ENCODE measurements around the gene FBXO31. TPM values are rescaled to one million over a fixed set of nuclear protein-coding genes. Genes with fewer than 3 reads are reported as not detected.

The FBXO31 gene
- total and polyA plus RNA-seq, 2 experiments from 2014 or later = 16.5 to 28.9 TPM

DNA sequence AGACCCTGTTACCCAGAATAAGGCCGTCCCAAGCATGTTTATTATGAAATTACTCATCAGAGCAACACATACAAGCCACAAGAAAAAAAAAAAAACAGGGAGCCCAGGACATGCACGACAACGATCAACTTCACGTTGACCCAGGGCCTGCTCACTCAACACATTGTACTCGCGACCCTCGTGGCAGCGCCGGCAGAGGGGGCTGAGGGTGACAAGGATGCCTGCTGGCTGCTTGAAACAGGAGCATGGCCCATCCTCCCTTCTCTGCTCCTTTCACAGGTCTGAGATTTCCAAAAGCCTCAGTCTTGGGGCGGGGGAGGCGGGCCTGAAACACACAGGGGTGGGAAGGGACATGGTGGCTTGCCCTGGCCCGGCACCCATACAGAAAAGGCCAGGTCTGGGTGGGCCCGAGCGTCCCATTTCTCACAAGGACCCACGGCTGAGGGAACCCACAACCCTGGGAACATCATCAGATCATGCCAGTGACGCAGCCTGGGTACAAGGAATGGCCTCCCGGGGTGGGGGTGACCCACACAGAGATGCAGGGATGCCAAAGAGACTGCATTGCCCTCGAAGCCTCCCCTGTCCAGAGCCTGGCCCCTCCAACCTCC is 45.3 kb downstream of the FBXO31 start:
- WGBS (ENCODE audit: low lambda C conversion rate, missing lambda C conversion rate) = 86% methylated on average over 17 of the region's 18 CpGs
- H3K4me3 ChIP-seq = no peak overlapping the region
- no peaks in the 10 kb centered on the region for H3K4me1 ChIP-seq (ENCODE audit: insufficient read depth)
- no peaks in the 10 kb centered on the region for H3K79me2 ChIP-seq
- H3K4me2 ChIP-seq = no peak overlapping the region
- no peaks in the 10 kb centered on the region for H3K27me3 ChIP-seq
- DNase-seq (ENCODE audit: low spot score) = no peak
- H3K36me3 ChIP-seq (replicated peaks; ENCODE audit: insufficient read depth, low read depth) = no peaks in the 10 kb centered on the region
- no peaks in the 10 kb centered on the region for H4K20me1 ChIP-seq (ENCODE audit: insufficient read depth, poor library complexity, severe bottlenecking)
- TF ChIP-seq EZH2phosphoT487 (IDR thresholded peaks at IDR 0.05; ENCODE audit: low read depth, severe bottlenecking, unreplicated experiment) (no peak), EZH2 (IDR thresholded peaks at IDR 0.05; ENCODE audit: borderline replicate concordance) (no peak)
- TF ChIP-seq, protein P1, sequence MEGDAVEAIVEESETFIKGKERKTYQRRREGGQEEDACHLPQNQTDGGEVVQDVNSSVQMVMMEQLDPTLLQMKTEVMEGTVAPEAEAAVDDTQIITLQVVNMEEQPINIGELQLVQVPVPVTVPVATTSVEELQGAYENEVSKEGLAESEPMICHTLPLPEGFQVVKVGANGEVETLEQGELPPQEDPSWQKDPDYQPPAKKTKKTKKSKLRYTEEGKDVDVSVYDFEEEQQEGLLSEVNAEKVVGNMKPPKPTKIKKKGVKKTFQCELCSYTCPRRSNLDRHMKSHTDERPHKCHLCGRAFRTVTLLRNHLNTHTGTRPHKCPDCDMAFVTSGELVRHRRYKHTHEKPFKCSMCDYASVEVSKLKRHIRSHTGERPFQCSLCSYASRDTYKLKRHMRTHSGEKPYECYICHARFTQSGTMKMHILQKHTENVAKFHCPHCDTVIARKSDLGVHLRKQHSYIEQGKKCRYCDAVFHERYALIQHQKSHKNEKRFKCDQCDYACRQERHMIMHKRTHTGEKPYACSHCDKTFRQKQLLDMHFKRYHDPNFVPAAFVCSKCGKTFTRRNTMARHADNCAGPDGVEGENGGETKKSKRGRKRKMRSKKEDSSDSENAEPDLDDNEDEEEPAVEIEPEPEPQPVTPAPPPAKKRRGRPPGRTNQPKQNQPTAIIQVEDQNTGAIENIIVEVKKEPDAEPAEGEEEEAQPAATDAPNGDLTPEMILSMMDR (IDR thresholded peaks at IDR 0.05; ENCODE audit: poor library complexity) = no peak
- no peaks in the 10 kb centered on the region for H3K9me2 ChIP-seq (replicated peaks; ENCODE audit: insufficient read depth)
- H3K9me3 ChIP-seq (ENCODE audit: low read depth) = no peaks in the 10 kb centered on the region
- no peak overlapping the region for H2AFZ ChIP-seq
- no peak overlapping the region for H3K27ac ChIP-seq

DNA sequence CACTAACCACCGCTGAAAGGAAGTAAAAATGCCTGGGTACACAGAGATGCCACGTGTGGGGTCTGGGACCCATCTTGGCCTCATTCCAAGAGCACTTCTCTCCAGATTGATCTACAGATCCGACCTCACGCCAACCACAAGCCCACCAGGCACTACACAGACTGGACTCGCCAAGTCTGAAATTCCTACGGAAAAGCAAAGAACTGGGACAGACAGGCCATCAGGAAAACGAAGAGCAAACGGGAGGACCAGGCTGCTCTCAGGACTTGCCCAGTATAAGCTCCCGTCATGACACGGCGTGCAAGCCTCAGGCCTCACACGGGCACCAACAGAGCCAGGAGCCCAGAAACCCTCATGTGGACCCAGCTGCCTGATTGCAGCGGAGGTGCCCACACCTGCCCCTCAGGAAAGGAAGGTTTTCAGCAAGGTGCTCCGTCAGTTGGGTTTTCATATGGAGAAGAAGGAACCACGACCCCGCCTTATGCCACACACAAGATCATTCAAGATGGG is 46.3 kb downstream of the FBXO31 start:
- no peaks in the 10 kb centered on the region for H3K9me3 ChIP-seq (ENCODE audit: low read depth)
- WGBS (ENCODE audit: low lambda C conversion rate, missing lambda C conversion rate) = 93% methylated on average over 16 of the region's 16 CpGs

DNA sequence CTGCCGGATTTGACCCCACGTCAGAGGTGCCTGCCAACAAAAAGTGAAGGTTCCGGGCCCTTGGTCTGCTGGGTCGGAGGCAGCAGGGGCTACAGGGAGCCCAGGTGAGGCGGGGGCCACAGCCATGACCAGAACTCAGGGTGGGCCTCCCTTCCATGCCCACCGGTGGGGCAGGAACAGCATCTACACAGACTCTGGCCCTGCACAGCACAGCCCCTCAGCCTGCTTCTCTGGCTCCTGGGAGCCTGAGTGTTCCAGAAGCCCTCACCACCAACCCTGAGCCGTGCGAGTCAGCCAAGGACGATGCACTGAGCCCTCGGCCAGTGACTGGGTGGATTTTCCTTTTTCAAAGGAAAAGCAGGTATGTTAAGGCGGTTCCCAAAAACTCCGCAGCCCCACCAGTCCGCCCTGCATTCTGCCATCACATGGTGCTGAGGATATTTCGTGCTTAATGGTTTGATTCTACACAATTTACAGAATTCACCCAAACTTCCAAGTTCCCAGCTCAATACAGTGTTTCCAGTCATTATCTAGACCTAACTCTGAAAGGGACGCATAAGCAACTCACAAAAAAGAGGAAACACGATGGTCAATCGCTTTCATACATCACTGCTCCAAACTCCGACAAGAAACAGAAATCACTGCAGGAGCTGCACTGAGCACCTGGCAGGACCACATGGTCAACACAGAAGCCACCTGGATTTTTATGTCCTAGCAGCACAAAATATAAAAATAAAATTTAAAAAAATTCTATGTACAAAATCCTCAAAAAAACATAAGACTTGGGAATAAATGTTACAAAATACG is 46.9 kb downstream of the FBXO31 start:
- no peaks in the 10 kb centered on the region for H4K20me1 ChIP-seq (ENCODE audit: insufficient read depth, poor library complexity, severe bottlenecking)

More for the DNA sequence above, 46.3 kb downstream of the FBXO31 start:
- Histone ChIP-seq H4K20me1 (ENCODE audit: insufficient read depth, poor library complexity, severe bottlenecking) (no peaks in the 10 kb centered on the region), H3K27ac (no peak overlapping the region), H3K36me3 (replicated peaks; ENCODE audit: insufficient read depth, low read depth) (no peaks in the 10 kb centered on the region), H2AFZ (no peak overlapping the region), H3K79me2 (no peaks in the 10 kb centered on the region), H3K4me3 (no peak overlapping the region), H3K27me3 (no peaks in the 10 kb centered on the region), H3K4me1 (ENCODE audit: insufficient read depth) (no peaks in the 10 kb centered on the region), H3K9me2 (replicated peaks; ENCODE audit: insufficient read depth) (no peaks in the 10 kb centered on the region), H3K4me2 (no peak overlapping the region)
- no peak for DNase-seq (ENCODE audit: low spot score)
- TF ChIP-seq EZH2 (IDR thresholded peaks at IDR 0.05; ENCODE audit: borderline replicate concordance) = no peak
- TF ChIP-seq, protein P1 (IDR thresholded peaks at IDR 0.05; ENCODE audit: poor library complexity) = no peak
- no peak for TF ChIP-seq EZH2phosphoT487 (IDR thresholded peaks at IDR 0.05; ENCODE audit: low read depth, severe bottlenecking, unreplicated experiment)

More for the DNA sequence above, 46.9 kb downstream of the FBXO31 start:
- H3K79me2 ChIP-seq = no peaks in the 10 kb centered on the region
- H3K9me3 ChIP-seq (ENCODE audit: low read depth) = no peaks in the 10 kb centered on the region
- no peak for TF ChIP-seq EZH2 (IDR thresholded peaks at IDR 0.05; ENCODE audit: borderline replicate concordance)
- no peak for TF ChIP-seq EZH2phosphoT487 (IDR thresholded peaks at IDR 0.05; ENCODE audit: low read depth, severe bottlenecking, unreplicated experiment)
- TF ChIP-seq, protein P1 (IDR thresholded peaks at IDR 0.05; ENCODE audit: poor library complexity) = no peak
- no peak overlapping the region for H3K4me3 ChIP-seq
- WGBS (ENCODE audit: low lambda C conversion rate, missing lambda C conversion rate) = 95% methylated on average over 19 of the region's 19 CpGs
- no peaks in the 10 kb centered on the region for H3K4me1 ChIP-seq (ENCODE audit: insufficient read depth)
- H3K4me2 ChIP-seq = no peak overlapping the region
- H3K27me3 ChIP-seq = no peaks in the 10 kb centered on the region
- H3K36me3 ChIP-seq (replicated peaks; ENCODE audit: insufficient read depth, low read depth) = no peaks in the 10 kb centered on the region
- no peak overlapping the region for H2AFZ ChIP-seq
- no peak for DNase-seq (ENCODE audit: low spot score)
- H3K9me2 ChIP-seq (replicated peaks; ENCODE audit: insufficient read depth) = no peaks in the 10 kb centered on the region
- no peak overlapping the region for H3K27ac ChIP-seq
